HuH-7.5 (cell line): ENCODE data around the gene RAB44.
"Not testable (repeated sequence)": the region's sequence is repeated elsewhere in the genome, so short reads cannot be mapped to it uniquely, and the experiment has no call there.

ENCODE experiments used
- DNase-seq: peaks from one replicate; pipeline ENCODE4 v3.0.0; 2011; ENCODE audit warnings: low spot score

RAB44 gene

GRCh38 chr6:36688063-36688738, 9.4 kb upstream of the RAB44 start:
- no peak for DNase-seq

- DNase-seq, result no peak
These were observed 8.9 kb upstream of the RAB44 start for GRCh38 chr6:36688739-36689075.

GRCh38 chr6:36691011-36691410, 6.6 kb upstream of the RAB44 start:
- DNase-seq, result no peak

- no peak for DNase-seq
These were observed 6.0 kb upstream of the RAB44 start for GRCh38 chr6:36691612-36692011.

- DNase-seq, result no peak
These were observed 5.4 kb upstream of the RAB44 start for GRCh38 chr6:36692220-36692619.

GRCh38 chr6:36692861-36693702, 4.5 kb upstream of the RAB44 start:
- DNase-seq, result no peak

GRCh38 chr6:36694616-36695015, 3.0 kb upstream of the RAB44 start:
- DNase-seq, result no peak

GRCh38 chr6:36695414-36695813, 2.2 kb upstream of the RAB44 start:
- no peak for DNase-seq

- no peak for DNase-seq
These were observed 570 bp downstream of the RAB44 start for GRCh38 chr6:36698196-36698595.

- DNase-seq, result no peak
These were observed 1.2 kb downstream of the RAB44 start for GRCh38 chr6:36698871-36699271.

GRCh38 chr6:36699348-36699747, 1.7 kb downstream of the RAB44 start:
- no peak for DNase-seq

GRCh38 chr6:36700071-36700812, 2.6 kb downstream of the RAB44 start:
- no peak for DNase-seq

GRCh38 chr6:36700831-36701230, 3.2 kb downstream of the RAB44 start:
- DNase-seq, result no peak

GRCh38 chr6:36701401-36701991, 3.9 kb downstream of the RAB44 start:
- no peak for DNase-seq

- no peak for DNase-seq
These were observed 5.0 kb downstream of the RAB44 start for GRCh38 chr6:36702656-36703055.

GRCh38 chr6:36703081-36703606, 5.5 kb downstream of the RAB44 start:
- DNase-seq, result no peak

GRCh38 chr6:36703982-36704381, 6.4 kb downstream of the RAB44 start:
- DNase-seq, result no peak

- DNase-seq, result not testable (repeated sequence)
These were observed 7.4 kb downstream of the RAB44 start for GRCh38 chr6:36704961-36705577.

GRCh38 chr6:36706339-36706738, 8.7 kb downstream of the RAB44 start:
- DNase-seq, result no peak

GRCh38 chr6:36712816-36713215, 15.2 kb downstream of the RAB44 start:
- no peak for DNase-seq

- DNase-seq, result no peak
These were observed 16.2 kb downstream of the RAB44 start for GRCh38 chr6:36713846-36714245.

GRCh38 chr6:36714511-36714910, 16.9 kb downstream of the RAB44 start:
- no peak for DNase-seq
